ENCODE data around the gene ZC3H13. TPM values are rescaled to one million over a fixed set of nuclear protein-coding genes. Genes with fewer than 3 reads are reported as not detected.

ZC3H13 gene
- total RNA-seq, 3 donors from 2014 or later (not counting 1 experiment from before 2014, with no cell fraction given): 54.3 to 75.3 (median 65.8) TPM

- Histone ChIP-seq H3K36me3 (ENCODE audit: control insufficient read depth, insufficient read depth, low read length) (no peaks in the 10 kb centered on the region), H3K27ac (ENCODE audit: low read length) (no peak overlapping the region), H3K4me3 (ENCODE audit: low read length) (no peak overlapping the region), H3K4me1 (ENCODE audit: control insufficient read depth, insufficient read depth, low read length) (no peaks in the 10 kb centered on the region), H3K9me3 (ENCODE audit: control insufficient read depth, insufficient read depth, low read length) (no peaks in the 10 kb centered on the region), H3K27me3 (ENCODE audit: control insufficient read depth, insufficient read depth, low read length) (peaks cover 4% of the 10 kb centered on the region)
- H3K27ac Mint-ChIP-seq: no peak overlapping the region
- WGBS (ENCODE audit: insufficient coverage): 88% methylated on average over 2 of the region's 2 CpGs
- H3K4me3 Mint-ChIP-seq: no peak overlapping the region
- H3K9me3 Mint-ChIP-seq: no peaks in the 10 kb centered on the region
- peaks cover 0 to 9% of the 10 kb centered on the region in 2 donors for H3K27me3 Mint-ChIP-seq (ENCODE audit: low read depth in 2 of 2)
- intact Hi-C loops (cut with micrococcal nuclease): no loop called here
- ATAC-seq (no peak), DNase-seq (no peak)
- no peak for TF ChIP-seq CTCF (IDR thresholded peaks at IDR 0.05)
- H3K36me3 Mint-ChIP-seq: no peaks in the 10 kb centered on the region
- H3K4me1 Mint-ChIP-seq: no peaks in the 10 kb centered on the region
Measured at GRCh38 chr13:45943120-45943519, 109.4 kb downstream of the ZC3H13 start.

- H3K27me3 ChIP-seq (ENCODE audit: control insufficient read depth, insufficient read depth, low read length): peaks cover 4% of the 10 kb centered on the region
- Mint-ChIP-seq H3K27ac (no peak overlapping the region), H3K27me3 (ENCODE audit: low read depth in 2 of 2) (peaks cover under 1 to 6% of the 10 kb centered on the region in 2 donors), H3K9me3 (no peaks in the 10 kb centered on the region), H3K36me3 (no peaks in the 10 kb centered on the region), H3K4me1 (no peaks in the 10 kb centered on the region), H3K4me3 (no peak overlapping the region)
- TF ChIP-seq CTCF (IDR thresholded peaks at IDR 0.05): no peak
- H3K4me1 ChIP-seq (ENCODE audit: control insufficient read depth, insufficient read depth, low read length): no peaks in the 10 kb centered on the region
- no peak overlapping the region for H3K4me3 ChIP-seq (ENCODE audit: low read length)
- intact Hi-C loops (cut with micrococcal nuclease): no loop called here
- H3K27ac ChIP-seq (ENCODE audit: low read length): no peak overlapping the region
- DNase-seq (no peak), ATAC-seq (no peak)
- WGBS (ENCODE audit: insufficient coverage): 75% methylated on average over 1 of the region's 1 CpG
- H3K9me3 ChIP-seq (ENCODE audit: control insufficient read depth, insufficient read depth, low read length): no peaks in the 10 kb centered on the region
- H3K36me3 ChIP-seq (ENCODE audit: control insufficient read depth, insufficient read depth, low read length): no peaks in the 10 kb centered on the region
Measured at GRCh38 chr13:45941261-45941660, 111.3 kb downstream of the ZC3H13 start.

GRCh38 chr13:45940061-45940460, 112.5 kb downstream of the ZC3H13 start:
- no peak for ATAC-seq
- Mint-ChIP-seq H3K27ac (no peak overlapping the region), H3K4me3 (no peak overlapping the region), H3K9me3 (no peaks in the 10 kb centered on the region), H3K27me3 (ENCODE audit: low read depth in 2 of 2) (peaks cover 8 to 11% of the 10 kb centered on the region in 2 donors), H3K36me3 (no peaks in the 10 kb centered on the region), H3K4me1 (no peaks in the 10 kb centered on the region)
- no peak for DNase-seq
- H3K4me1 ChIP-seq (ENCODE audit: control insufficient read depth, insufficient read depth, low read length): no peaks in the 10 kb centered on the region
- H3K27ac ChIP-seq (ENCODE audit: low read length): no peak overlapping the region
- whole genome bisulfite sequencing (ENCODE audit: insufficient coverage): no CpG with 5 or more reads among the region's 2 CpGs
- H3K9me3 ChIP-seq (ENCODE audit: control insufficient read depth, insufficient read depth, low read length): no peaks in the 10 kb centered on the region
- intact Hi-C loops (cut with micrococcal nuclease): no loop called here
- no peaks in the 10 kb centered on the region for H3K36me3 ChIP-seq (ENCODE audit: control insufficient read depth, insufficient read depth, low read length)
- no peak for TF ChIP-seq CTCF (IDR thresholded peaks at IDR 0.05)
- no peak overlapping the region for H3K4me3 ChIP-seq (ENCODE audit: low read length)
- peaks cover 4% of the 10 kb centered on the region for H3K27me3 ChIP-seq (ENCODE audit: control insufficient read depth, insufficient read depth, low read length)

- no peaks in the 10 kb centered on the region for H3K4me1 ChIP-seq (ENCODE audit: control insufficient read depth, insufficient read depth, low read length)
- H3K9me3 Mint-ChIP-seq: no peaks in the 10 kb centered on the region
- H3K4me1 Mint-ChIP-seq: no peaks in the 10 kb centered on the region
- no peaks in the 10 kb centered on the region for H3K9me3 ChIP-seq (ENCODE audit: control insufficient read depth, insufficient read depth, low read length)
- DNase-seq (no peak), ATAC-seq (no peak)
- H3K27ac Mint-ChIP-seq: no peak overlapping the region
- 66% methylated on average over 4 of the region's 4 CpGs for WGBS (ENCODE audit: insufficient coverage)
- no peak for TF ChIP-seq CTCF (IDR thresholded peaks at IDR 0.05)
- H3K36me3 ChIP-seq (ENCODE audit: control insufficient read depth, insufficient read depth, low read length): no peaks in the 10 kb centered on the region
- H3K36me3 Mint-ChIP-seq: no peaks in the 10 kb centered on the region
- no peaks in the 10 kb centered on the region for H3K27me3 ChIP-seq (ENCODE audit: control insufficient read depth, insufficient read depth, low read length)
- H3K4me3 Mint-ChIP-seq: no peak overlapping the region
- H3K27ac ChIP-seq (ENCODE audit: low read length): no peak overlapping the region
- no peak overlapping the region for H3K4me3 ChIP-seq (ENCODE audit: low read length)
- peaks cover 15 to 25% of the 10 kb centered on the region in 2 donors for H3K27me3 Mint-ChIP-seq (ENCODE audit: low read depth in 2 of 2)
- intact Hi-C loops (cut with micrococcal nuclease): no loop called here
Measured at GRCh38 chr13:45936621-45937020, 115.9 kb downstream of the ZC3H13 start.
